Adrenal gland (tissue), 12 donors: ENCODE data around the gene ADAM19. TPM values are rescaled to one million over a fixed set of nuclear protein-coding genes. Genes with fewer than 3 reads are reported as not detected.

ENCODE experiments used
- DNase-seq, 7 donors: peaks; one replicate each; pipeline ENCODE4 v3.0.0-alpha.2; 2019 to 2020
- H3K27ac ChIP-seq, 5 donors: fragments of 200-600 bp; sonication (generic) in 4 of 5; 1 replicate in 3 of 5; 2 replicates in 2 of 5; pipeline versions ENCODE4 v1.5.1 to v1.8.0; 2016 to 2020; ENCODE audit warnings: mild to moderate bottlenecking in 1 of 5
- H3K27me3 ChIP-seq: fragments of 200-600 bp; 2 replicates; pipeline ENCODE4 v1.8.0; 2021
- H3K36me3 ChIP-seq, 2 donors: fragments of 200-600 bp; replicated peaks in 1 of 2; 1 replicate in 1 of 2; 2 replicates in 1 of 2; pipeline versions ENCODE4 v1.5.1 to v1.8.0; 2018 to 2022
- H3K4me1 ChIP-seq, 2 donors: fragments of 200-600 bp; replicated peaks in 1 of 2; 1 replicate in 1 of 2; 2 replicates in 1 of 2; pipeline versions ENCODE4 v1.5.1 to v1.8.0; 2018 to 2021
- H3K4me3 ChIP-seq, 4 donors: fragments of 200-600 bp; sonication (generic) in 3 of 4; one replicate each; pipeline ENCODE4 v1.5.1; 2016 to 2018
- H3K9me3 ChIP-seq, 3 donors: fragments of 200-600 bp; sonication (generic) in 1 of 3; replicated peaks in 1 of 3; 1 replicate in 2 of 3; 2 replicates in 1 of 3; pipeline versions ENCODE4 v1.5.1 to v1.8.0; 2016 to 2021
- POLR2A ChIP-seq, 2 donors: fragments of 450-650 bp; IDR thresholded peaks; one replicate each; pipeline ENCODE4 v1.6.1; 2017; ENCODE audit warnings: antibody characterized with exemption in 2 of 2, mild to moderate bottlenecking in 2 of 2, moderate library complexity in 1 of 2
- WGBS, 4 donors: extraction: QIAGEN DNeasy Blood & Tissue Kit in 2 of 4; methylation state at CpG; one replicate each; pipeline versions ENCODE4 v1.1.5 to v1.1.7; 2013 to 2017; 5-methylcytosine and 5-hydroxymethylcytosine counted together
- intact Hi-C, 2 donors: fragments of 100-400 bp; cut with DNase I; formaldehyde crosslinking; loops; one replicate each; pipeline versions ENCODE4 v1.14.1 to v1.15.0; 2022 to 2023
- polyA plus RNA-seq, 3 donors: library from polyadenylated mRNA; stranded (reverse); fragments of 200-250 nt in 2 of 3; fragments of 350-450 nt in 1 of 3; fragmentation: Illumina TruSeq in 1 of 3; extraction: RNeasy Lipid Tissue Mini Kit (QIAGEN cat#74804) in 1 of 3; gene quantifications; one replicate each; pipeline ENCODE4 v1.2.3, GENCODE V29; 2013 to 2014
- total RNA-seq, 9 donors: library from RNA; depleted of rRNA in 4 of 9; stranded (reverse); fragments of >200 nt in 4 of 9; fragments of 120-200 nt in 1 of 9; fragmentation: NEBNext Ultra II Directional in 1 of 9; extraction: Animal tissue kit (Norgen Biotek cat#: 25700) in 1 of 9; gene quantifications; one replicate each; pipeline versions ENCODE4 v1.1.0 to v1.2.4, GENCODE V29; 2013 to 2023
- TF ChIP-seq, protein P1 (sequence below), 6 experiments: fragments of 450-650 bp in 4 of 6; fragments of 200-600 bp in 2 of 6; sonication (generic) in 1 of 6; IDR thresholded peaks; 1 replicate in 5 of 6; 2 replicates in 1 of 6; pipeline versions ENCODE4 v1.5.1 to v1.8.0; 2016 to 2021; ENCODE audit warnings: antibody characterized with exemption in 6 of 6, mild to moderate bottlenecking in 2 of 6, moderate library complexity in 1 of 6
- donor health status: healthy with polysubstance abuse.
- donor health status: Bipolar disorder and iron deficiency.
- donor health status: DM: yes; HTN: yes; CAD: no.
- donor health status: DM: no; HTN: no; CAD: no.
- donor health status: DM: no; HTN: no; CAD: no.
- donor health status: DM: yes; HTN: yes; CAD: no.

ADAM19 gene
- total and polyA plus RNA-seq, 12 donors, result 2.2 to 15.1 (median 4.7) TPM

DNA sequence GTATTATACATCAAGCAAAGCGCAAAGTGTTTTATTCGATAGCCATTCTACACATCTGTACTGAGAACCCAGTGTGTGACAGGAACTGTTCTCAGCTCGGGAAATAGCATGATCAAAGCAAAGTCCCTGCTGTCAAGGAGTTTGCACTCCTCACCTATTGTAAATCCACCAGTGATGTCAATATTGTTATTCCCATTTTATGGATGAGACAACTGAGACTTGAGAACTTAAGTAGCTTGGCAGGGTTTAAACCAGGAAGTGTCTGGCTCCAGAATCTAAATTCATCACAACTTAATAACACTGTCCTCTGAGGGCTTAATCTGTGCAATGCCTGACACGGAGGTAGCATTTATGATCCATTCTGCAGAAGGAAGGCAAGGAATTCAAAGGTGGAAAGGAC, 50.7 kb downstream of the ADAM19 start:
- TF ChIP-seq, protein P1, sequence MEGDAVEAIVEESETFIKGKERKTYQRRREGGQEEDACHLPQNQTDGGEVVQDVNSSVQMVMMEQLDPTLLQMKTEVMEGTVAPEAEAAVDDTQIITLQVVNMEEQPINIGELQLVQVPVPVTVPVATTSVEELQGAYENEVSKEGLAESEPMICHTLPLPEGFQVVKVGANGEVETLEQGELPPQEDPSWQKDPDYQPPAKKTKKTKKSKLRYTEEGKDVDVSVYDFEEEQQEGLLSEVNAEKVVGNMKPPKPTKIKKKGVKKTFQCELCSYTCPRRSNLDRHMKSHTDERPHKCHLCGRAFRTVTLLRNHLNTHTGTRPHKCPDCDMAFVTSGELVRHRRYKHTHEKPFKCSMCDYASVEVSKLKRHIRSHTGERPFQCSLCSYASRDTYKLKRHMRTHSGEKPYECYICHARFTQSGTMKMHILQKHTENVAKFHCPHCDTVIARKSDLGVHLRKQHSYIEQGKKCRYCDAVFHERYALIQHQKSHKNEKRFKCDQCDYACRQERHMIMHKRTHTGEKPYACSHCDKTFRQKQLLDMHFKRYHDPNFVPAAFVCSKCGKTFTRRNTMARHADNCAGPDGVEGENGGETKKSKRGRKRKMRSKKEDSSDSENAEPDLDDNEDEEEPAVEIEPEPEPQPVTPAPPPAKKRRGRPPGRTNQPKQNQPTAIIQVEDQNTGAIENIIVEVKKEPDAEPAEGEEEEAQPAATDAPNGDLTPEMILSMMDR (IDR thresholded peaks at IDR 0.05), result no peak
- TF ChIP-seq POLR2A (IDR thresholded peaks at IDR 0.05), result no peak
- no peak for DNase-seq
- Histone ChIP-seq H3K4me3 (no peak overlapping the region), H3K27ac (no peak overlapping the region), H3K4me1 (peaks cover 0 to 16% of the 10 kb centered on the region in 2 donors), H3K27me3 (no peaks in the 10 kb centered on the region), H3K9me3 (no peaks in the 10 kb centered on the region), H3K36me3 (no peaks in the 10 kb centered on the region)
- WGBS, 4 donors, result 91 to 95% (median 93%) methylated on average over 4 of the region's 4 CpGs
- intact Hi-C loops, result no loop called here

DNA sequence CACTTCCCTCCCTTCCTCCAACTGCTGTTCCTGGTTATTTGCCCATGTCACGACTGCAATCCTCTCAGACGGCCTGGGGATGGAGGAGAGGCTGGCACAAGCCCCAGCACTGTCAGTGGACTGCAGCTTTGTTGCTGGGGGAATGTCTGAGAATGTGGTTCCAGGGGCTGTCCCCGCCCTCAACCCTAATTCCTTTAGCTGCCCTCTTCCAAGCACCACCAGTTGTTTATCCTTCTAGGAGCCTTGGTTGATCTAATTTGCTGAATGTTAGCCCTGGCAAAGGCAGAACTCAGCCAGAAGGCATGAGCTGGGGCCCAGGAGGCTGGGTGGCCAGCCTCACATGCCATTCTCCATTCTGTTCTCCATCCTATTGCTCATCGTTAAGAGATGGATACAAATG, 51.6 kb downstream of the ADAM19 start:
- Histone ChIP-seq H3K27me3 (no peaks in the 10 kb centered on the region), H3K9me3 (no peaks in the 10 kb centered on the region), H3K27ac (peak overlapping the region in 1 of 5 donors; percentile 14), H3K36me3 (no peaks in the 10 kb centered on the region), H3K4me3 (no peak overlapping the region), H3K4me1 (peaks cover 0 to 16% of the 10 kb centered on the region in 2 donors)
- no peak for DNase-seq
- 60 to 88% (median 82%) methylated on average over 4 of the region's 4 CpGs for WGBS, 4 donors
- TF ChIP-seq, protein P1 (IDR thresholded peaks at IDR 0.05), result no peak
- no peak for TF ChIP-seq POLR2A (IDR thresholded peaks at IDR 0.05)
- intact Hi-C loops, result no loop called here

DNA sequence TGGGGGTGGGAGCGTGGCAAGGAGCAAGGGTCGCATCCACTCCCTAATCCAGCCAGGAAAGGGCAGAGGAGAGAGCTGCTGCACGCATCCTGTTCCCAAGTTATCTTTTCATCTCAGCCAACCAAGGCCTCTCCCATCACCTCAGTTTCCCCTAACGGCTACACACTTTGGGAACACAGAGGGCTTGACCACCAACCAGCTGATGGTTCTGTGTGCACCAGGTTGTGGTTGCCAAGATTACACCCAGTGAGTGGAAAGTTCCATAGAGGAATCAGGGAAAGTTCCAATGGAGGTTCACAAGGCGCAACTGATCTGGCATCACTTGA, 53.9 kb downstream of the ADAM19 start:
- Histone ChIP-seq H3K4me1 (peaks cover 6 to 18% of the 10 kb centered on the region in 2 donors), H3K36me3 (no peaks in the 10 kb centered on the region), H3K4me3 (no peak overlapping the region), H3K9me3 (no peaks in the 10 kb centered on the region), H3K27ac (peak overlapping the region in 1 of 5 donors; percentile 73), H3K27me3 (no peaks in the 10 kb centered on the region)
- DNase-seq, result no peak
- WGBS, 4 donors, result 84 to 92% (median 90%) methylated on average over 5 of the region's 5 CpGs
- TF ChIP-seq POLR2A (IDR thresholded peaks at IDR 0.05), result no peak
- TF ChIP-seq, protein P1 (IDR thresholded peaks at IDR 0.05), result no peak
- intact Hi-C loops, result no loop called here

DNA sequence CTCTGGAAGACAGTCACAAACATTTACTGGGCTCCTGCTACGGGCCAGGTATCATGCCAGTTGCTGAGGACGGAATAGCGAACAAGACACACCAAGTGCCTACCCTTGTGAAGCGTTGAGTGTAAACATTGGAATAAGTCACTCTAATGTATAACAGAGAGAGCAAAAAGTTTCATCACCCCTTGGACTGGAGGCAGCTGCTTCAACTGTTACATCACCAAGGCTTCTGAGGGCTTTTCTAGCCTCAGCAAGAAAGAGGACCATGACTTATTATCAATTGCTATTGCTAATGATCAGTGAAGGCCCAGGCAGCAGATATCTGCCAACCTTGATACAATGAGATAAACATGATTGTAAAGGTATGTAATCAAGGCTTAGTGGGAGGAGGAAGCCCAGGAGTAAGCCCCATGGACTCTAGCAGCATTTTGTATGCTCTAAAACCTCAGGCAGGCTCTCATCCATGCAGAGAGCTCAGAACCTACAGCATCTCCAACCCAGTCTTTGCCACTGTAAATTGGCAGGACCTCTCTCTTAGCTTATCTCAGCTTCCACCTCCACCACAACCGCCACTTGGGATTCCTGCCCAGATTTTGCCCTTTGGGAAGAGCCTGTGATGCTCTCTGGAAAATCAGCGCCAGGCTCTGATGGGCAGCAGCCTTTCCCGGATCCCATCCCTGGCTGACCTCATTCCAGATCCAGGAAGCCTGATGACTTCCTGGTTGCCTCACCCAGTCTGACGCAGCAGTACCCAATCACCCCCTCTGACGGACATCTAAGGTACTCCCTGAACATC, 54.5 kb downstream of the ADAM19 start:
- WGBS, 4 donors, result 60 to 75% (median 71%) methylated on average over 7 to 9 of the region's 9 CpGs
- Histone ChIP-seq H3K4me1 (peaks cover 12 to 23% of the 10 kb centered on the region in 2 donors), H3K4me3 (no peak overlapping the region), H3K9me3 (no peaks in the 10 kb centered on the region), H3K36me3 (no peaks in the 10 kb centered on the region), H3K27ac (peak overlapping the region in 2 of 5 donors; percentile 45 to 73), H3K27me3 (no peaks in the 10 kb centered on the region)
- intact Hi-C loops, result no loop called here
- TF ChIP-seq, protein P1 (IDR thresholded peaks at IDR 0.05), result no peak
- no peak for TF ChIP-seq POLR2A (IDR thresholded peaks at IDR 0.05)
- DNase-seq, result peak in 6 of 7 donors; percentile 59 to 78 (median 66)
